HepG2 (cell line): ENCODE measurements around the gene GFOD1. TPM values are rescaled to one million over a fixed set of nuclear protein-coding genes. Genes with fewer than 3 reads are reported as not detected.

Experiments used
- ATAC-seq: fragments of 200-7000 bp; cut with Tn5 transposase; 3 replicates; pipeline ENCODE4 v1.9.1; 2020; ENCODE audit warnings: mild to moderate bottlenecking, moderate library complexity
- BruUV-seq: library from RNA; stranded (reverse); fragments of 400-500 nt; replicated peaks from 2 replicates; lab custom pipeline; 2021; lab: Mats Ljungman, UMichigan
- CTCF ChIA-PET: fragments of 300-600 bp; formaldehyde crosslinking; extraction: SDS; loops from one replicate; lab custom pipeline; 2021; ENCODE audit warnings: low total read pairs, inconsistent platforms, low intra/inter-chr PET ratio; lab: Yijun Ruan, JAX
- POLR2A ChIA-PET: fragments of 350-600 bp; sonication (Branson Sonifier 250); formaldehyde crosslinking; loops from one replicate; lab custom pipeline; 2020; ENCODE audit warnings: antibody characterized with exemption, inconsistent platforms; lab: Yijun Ruan, JAX
- DNase-seq: peaks from one replicate; pipeline ENCODE4 v3.0.0-alpha.2; 2015; ENCODE audit warnings: low spot score
- FAIRE-seq: peaks from 3 replicates; lab custom pipeline; 2011; peaks lifted over from hg19 to GRCh38; lab: Jason Lieb, UNC
- H2AFZ ChIP-seq: one replicate; pipeline ENCODE4 v1.6.1; 2011; ENCODE audit warnings: low read length, inconsistent platforms
- H3K27ac ChIP-seq: fragments of 300-600 bp; 3 replicates; pipeline ENCODE4 v1.8.0; 2011; ENCODE audit warnings: mixed run types, mild to moderate bottlenecking, mixed read lengths, low read length, inconsistent platforms; ENCODE audit not compliant: insufficient read depth; ENCODE audit errors: extremely low read length
- H3K27me3 ChIP-seq, 2 experiments: fragments of 200-600 bp in 1 of 2; 2 replicates in 1 of 2; 3 replicates in 1 of 2; pipeline versions ENCODE4 v1.6.0 to v1.8.0; 2011; ENCODE audit warnings: low read length in 2 of 2, mild to moderate bottlenecking in 2 of 2, moderate library complexity in 2 of 2, inconsistent platforms in 1 of 2; ENCODE audit not compliant: insufficient read depth in 2 of 2, control insufficient read depth in 1 of 2
- H3K36me3 ChIP-seq, 2 experiments: fragments of 200-600 bp in 1 of 2; replicated peaks in 1 of 2; 2 replicates in 1 of 2; 3 replicates in 1 of 2; pipeline versions ENCODE4 v1.5.1 to v1.8.0; 2011; ENCODE audit warnings: low read length in 2 of 2, inconsistent platforms in 1 of 2; ENCODE audit not compliant: insufficient read depth in 2 of 2, control insufficient read depth in 1 of 2
- H3K4me1 ChIP-seq: 2 replicates; pipeline ENCODE4 v1.5.1; 2012; ENCODE audit warnings: low read length, inconsistent platforms; ENCODE audit not compliant: insufficient read depth
- H3K4me2 ChIP-seq: 2 replicates; pipeline ENCODE4 v1.6.0; 2011; ENCODE audit warnings: low read depth, low read length, inconsistent platforms
- H3K4me3 ChIP-seq, 3 experiments: fragments of 200-600 bp in 1 of 3; sonication (generic), shearing (Covaris generic) in 1 of 3; replicated peaks in 1 of 3; 2 replicates each; pipeline ENCODE4 v1.5.1; 2011 to 2016; ENCODE audit warnings: low read length in 3 of 3, inconsistent platforms in 2 of 3, low read depth in 2 of 3, mild to moderate bottlenecking in 2 of 3, control low read depth in 1 of 3, mixed read lengths in 1 of 3; ENCODE audit not compliant: insufficient read depth in 1 of 3
- H3K79me2 ChIP-seq: one replicate; pipeline ENCODE4 v1.6.1; 2011; ENCODE audit warnings: low read length, inconsistent platforms; ENCODE audit not compliant: insufficient read depth
- H3K9ac ChIP-seq: 2 replicates; pipeline ENCODE4 v1.6.0; 2011; ENCODE audit warnings: mild to moderate bottlenecking, low read depth, low read length, inconsistent platforms; ENCODE audit not compliant: insufficient read depth
- H3K9me3 ChIP-seq: 2 replicates; pipeline ENCODE4 v1.5.1; 2012; ENCODE audit warnings: mild to moderate bottlenecking, low read length
- H4K20me1 ChIP-seq: 2 replicates; pipeline ENCODE4 v1.6.0; 2011; ENCODE audit warnings: inconsistent platforms, mild to moderate bottlenecking, low read length, moderate library complexity; ENCODE audit not compliant: insufficient read depth
- ETV6 ChIP-seq: sonication (generic); formaldehyde crosslinking; conservative IDR thresholded peaks from 2 replicates; pipeline ENCODE4 v1.4.0; 2020; ENCODE audit warnings: missing genetic modification reagents
- HDAC6 ChIP-seq: fragments of 200-600 bp; sonication (generic); IDR thresholded peaks from 2 replicates; pipeline ENCODE4 v1.7.0; 2017; ENCODE audit warnings: mild to moderate bottlenecking, antibody characterized with exemption, low read length, low read depth
- IRF9 ChIP-seq: sonication (generic); formaldehyde crosslinking; IDR thresholded peaks from 2 replicates; pipeline ENCODE4 v1.8.0; 2022; ENCODE audit warnings: missing genetic modification reagents, mild to moderate bottlenecking, borderline replicate concordance
- LRRFIP1 ChIP-seq: sonication (generic); formaldehyde crosslinking; conservative IDR thresholded peaks from 2 replicates; pipeline ENCODE4 v1.4.0; 2020; ENCODE audit warnings: missing genetic modification reagents
- MAFF ChIP-seq: IDR thresholded peaks from 2 replicates; pipeline ENCODE4 v1.6.1; 2011; ENCODE audit warnings: low read depth, low read length, improper control_type of control experiment
- MAFK ChIP-seq, 2 experiments: IDR thresholded peaks in 1 of 2; conservative IDR thresholded peaks in 1 of 2; 2 replicates each; pipeline ENCODE4 v1.6.1; 2011; ENCODE audit warnings: improper control_type of control experiment in 2 of 2, low read length in 2 of 2
- MEIS2 ChIP-seq: sonication (generic); formaldehyde crosslinking; IDR thresholded peaks from 2 replicates; pipeline ENCODE4 v1.9.0; 2021; ENCODE audit warnings: mild to moderate bottlenecking, missing genetic modification reagents
- SOX5 ChIP-seq: IDR thresholded peaks from 2 replicates; pipeline ENCODE4 v1.6.1; 2016; ENCODE audit warnings: borderline replicate concordance
- SP1 ChIP-seq, 2 experiments: fragments of 450-650 bp in 1 of 2; sonication (generic) in 1 of 2; formaldehyde crosslinking in 1 of 2; IDR thresholded peaks; 2 replicates each; pipeline versions ENCODE4 v1.4.0 to v1.6.1; 2016 to 2020; ENCODE audit warnings: missing genetic modification reagents in 1 of 2
- TARDBP ChIP-seq: sonication (generic); formaldehyde crosslinking; IDR thresholded peaks from 2 replicates; pipeline ENCODE4 v1.8.0; 2022; ENCODE audit warnings: mild to moderate bottlenecking, missing genetic modification reagents
- TOPORS ChIP-seq: sonication (generic); formaldehyde crosslinking; IDR thresholded peaks from 2 replicates; pipeline ENCODE4 v1.8.0; 2023; ENCODE audit warnings: mild to moderate bottlenecking, missing genetic modification reagents
- TRAFD1 ChIP-seq: sonication (generic); formaldehyde crosslinking; IDR thresholded peaks from 2 replicates; pipeline ENCODE4 v1.5.1; 2020; ENCODE audit warnings: missing genetic modification reagents, mild to moderate bottlenecking, borderline replicate concordance
- ZFP36L2 ChIP-seq: sonication (generic); formaldehyde crosslinking; IDR thresholded peaks from 2 replicates; pipeline ENCODE4 v1.4.0; 2020; ENCODE audit warnings: missing genetic modification reagents
- ZNF275 ChIP-seq: sonication (generic); formaldehyde crosslinking; IDR thresholded peaks from 2 replicates; pipeline ENCODE4 v1.8.0; 2022; ENCODE audit warnings: missing genetic modification reagents, mild to moderate bottlenecking, inconsistent platforms, borderline replicate concordance
- ZNF432 ChIP-seq: sonication (generic); formaldehyde crosslinking; IDR thresholded peaks from 2 replicates; pipeline ENCODE4 v1.5.0; 2020; ENCODE audit warnings: missing genetic modification reagents, mild to moderate bottlenecking, borderline replicate concordance
- ZNF550 ChIP-seq: sonication (generic); formaldehyde crosslinking; IDR thresholded peaks from 2 replicates; pipeline ENCODE4 v1.4.0; 2020; ENCODE audit warnings: mild to moderate bottlenecking, missing genetic modification reagents, borderline replicate concordance
- ZNF614 ChIP-seq: IDR thresholded peaks from 2 replicates; pipeline ENCODE4 v1.6.1; 2018; ENCODE audit warnings: missing biosample characterization, missing genetic modification reagents, inconsistent platforms, borderline replicate concordance
- ZNF672 ChIP-seq: sonication (generic); formaldehyde crosslinking; IDR thresholded peaks from 2 replicates; pipeline ENCODE4 v1.8.1; 2022; ENCODE audit warnings: missing genetic modification reagents
- ZSCAN22 ChIP-seq: sonication (generic); formaldehyde crosslinking; IDR thresholded peaks from 2 replicates; pipeline ENCODE4 v1.4.0; 2020; ENCODE audit warnings: mild to moderate bottlenecking, missing genetic modification reagents
- WGBS: methylation state at CpG from one replicate; pipeline ENCODE4 v1.1.6; 2017; ENCODE audit warnings: low lambda C conversion rate; 5-methylcytosine and 5-hydroxymethylcytosine counted together
- in situ Hi-C: cut with HindIII; loops from 2 replicates; pipeline ENCODE4 v1.10.0; 2017; ENCODE audit warnings: low pct_unique_long_range_greater_than_20kb; ENCODE audit not compliant: extremely low pct_ligation_motif_present
- intact Hi-C: fragments of 100-400 bp; cut with micrococcal nuclease; formaldehyde crosslinking; loops from one replicate; pipeline ENCODE4 v1.10.0; 2022; ENCODE audit not compliant: unreplicated experiment
- polyA plus RNA-seq, 8 experiments: library from polyadenylated mRNA; depleted of rRNA in 3 of 8; stranded (reverse) in 7 of 8; unstranded in 1 of 8; fragments of >200 nt; fragmentation: Illumina TruSeq in 4 of 8; extraction: Trizol in 4 of 8; gene quantifications; 2 replicates each; pipeline versions ENCODE4 v1.2.1 to v1.2.3, GENCODE V29; 2011 to 2016; ENCODE audit warnings: low read depth in 4 of 8, missing spikeins in 1 of 8, mixed read lengths in 1 of 8; ENCODE audit not compliant: insufficient read depth in 1 of 8
- total RNA-seq, 5 experiments: library from RNA; depleted of rRNA; stranded (reverse); fragments of >200 nt; fragmentation: Illumina TruSeq; extraction: Trizol; gene quantifications; 2 replicates each; pipeline ENCODE4 v1.2.3, GENCODE V29; 2016; ENCODE audit warnings: low read depth in 1 of 5

Gene GFOD1
- total and polyA plus RNA-seq, 2 of the 13 experiments (the other 11 are each of a cell fraction or from before 2014, with no cell fraction given) = 1.9 to 6.4 TPM

- 90% methylated on average over 8 of the region's 8 CpGs for WGBS
- H3K4me2 ChIP-seq = no peak overlapping the region
- H2AFZ ChIP-seq = no peak overlapping the region
- CTCF ChIA-PET = no interaction called here
- H3K27me3 ChIP-seq = no peaks in the 10 kb centered on the region; a peak in 1 of 5 replicates
- no peak for DNase-seq
- no peak for ATAC-seq
- intact Hi-C loops (no loop called here), in situ Hi-C loops (no loop called here)
- FAIRE-seq = no peak
- H3K9me3 ChIP-seq = no peaks in the 10 kb centered on the region
- no peaks in the 10 kb centered on the region for H3K36me3 ChIP-seq
- no peak overlapping the region for H3K4me3 ChIP-seq
- peaks cover 9% of the 10 kb centered on the region for H3K4me1 ChIP-seq
- BruUV-seq = no TSS peak
- POLR2A ChIA-PET = no interaction called here
- H3K79me2 ChIP-seq = no peaks in the 10 kb centered on the region
- H4K20me1 ChIP-seq = no peaks in the 10 kb centered on the region
- no peak overlapping the region for H3K27ac ChIP-seq
- H3K9ac ChIP-seq = no peak overlapping the region
- TF ChIP-seq ETV6 (CRISPR knock-in tag) (no peak), IRF9 (no peak), MAFK (conservative IDR thresholded peaks at IDR 0.05 in 1 of 2, IDR thresholded peaks at IDR 0.05 in 1 of 2; ENCODE audit: low read length in 2 of 2) (peak; percentile 13 to 58; a peak in 2 of 4 replicates), LRRFIP1 (no peak), TRAFD1 (CRISPR knock-in tag) (no peak), SP1 (IDR thresholded peaks at IDR 0.05) (no peak), SP1 (CRISPR knock-in tag; IDR thresholded peaks at IDR 0.05) (no peak), MEIS2 (CRISPR knock-in tag) (no peak), ZFP36L2 (CRISPR knock-in tag) (no peak), TOPORS (CRISPR knock-in tag) (no peak), ZNF550 (CRISPR knock-in tag) (no peak), ZNF275 (CRISPR knock-in tag) (no peak), ZNF432 (no peak), ZNF614 (no peak), MAFF (peak; percentile 16; the same call in 1 of the 2 replicates), HDAC6 (no peak), SOX5 (CRISPR knock-in tag) (no peak), TARDBP (no peak), ZSCAN22 (CRISPR knock-in tag) (no peak), ZNF672 (no peak)
These were observed 137.4 kb downstream of the GFOD1 start for GRCh38 chr6:13349811-13350506.
